Aortic smooth muscle cell (primary cell): ENCODE results near the gene SEPSECS. TPM values are rescaled to one million over a fixed set of nuclear protein-coding genes. Genes with fewer than 3 reads are reported as not detected.

Source experiments
- total RNA-seq: library from RNA; depleted of rRNA; stranded (reverse); fragments of >200 nt; gene quantifications from 2 replicates; pipeline ENCODE4 v1.2.3, GENCODE V29; 2014

The SEPSECS gene
- total RNA-seq = 6.7 and 7.0 TPM in 2 replicates

GRCh38 chr4:25159837-25160713 lies at the start of gene SEPSECS:
TSS of gene SEPSECS (minus strand) at chr4:25160449. CDS start at chr4:25160369, 80 bp downstream.

Other genes with a start within 250 kb of the SEPSECS start
- gene CCDC149, start 247.4 kb downstream of the SEPSECS start, total RNA-seq = 18.0 and 18.2 TPM in 2 replicates
- gene LGI2, start 129.5 kb downstream of the SEPSECS start, total RNA-seq = 1.1 and 1.6 TPM in 2 replicates
- 23.9 and 24.8 TPM in 2 replicates for gene PI4K2B, start 73.6 kb upstream of the SEPSECS start, total RNA-seq
- 6.5 TPM in 2 replicates for gene ZCCHC4, start 152.3 kb upstream of the SEPSECS start, total RNA-seq
- 30.8 and 33.0 TPM in 2 replicates for gene ANAPC4, start 216.8 kb upstream of the SEPSECS start, total RNA-seq